Right ventricle myocardium superior (tissue), 1 donor: Measurements from ENCODE around the gene PDCD4. TPM values are rescaled to one million over a fixed set of nuclear protein-coding genes. Genes with fewer than 3 reads are reported as not detected.

Source experiments
- ATAC-seq: fragments of 200-7000 bp; cut with Tn5 transposase; one replicate; pipeline ENCODE4 v1.9.1; 2020; ENCODE audit warnings: mild to moderate bottlenecking; ENCODE audit not compliant: poor library complexity
- DNase-seq: peaks from one replicate; pipeline ENCODE4 v3.0.0-alpha.2; 2020
- intact Hi-C: fragments of 100-400 bp; cut with DNase I; formaldehyde crosslinking; loops from one replicate; pipeline ENCODE4 v1.11.2; 2022
- total RNA-seq: library from RNA; stranded (reverse); fragmentation: NEBNext Ultra II Directional; extraction: Animal tissue kit (Norgen Biotek cat#: 25700); gene quantifications from one replicate; pipeline ENCODE4 v1.2.1, GENCODE V29; 2021
- donor health status: DM: no; HTN: yes; CAD: no; lungs with severe emphysema.

PDCD4 gene
- total RNA-seq, 1 donor from 2014 or later, result 90.0 TPM

GRCh38 chr10:110870823-110871297, 868 bp upstream of the PDCD4 start:
- DNase-seq, result peak; percentile 46
- intact Hi-C loops, result no loop called here
- ATAC-seq, result no peak

- DNase-seq (peak; percentile 83), ATAC-seq (peak; percentile 74)
- intact Hi-C loops, result no loop called here
Measured at GRCh38 chr10:110872145-110872983, 636 bp downstream of the PDCD4 start.

- ATAC-seq (no peak), DNase-seq (no peak)
- intact Hi-C loops, result no loop called here
Measured at GRCh38 chr10:110872984-110873923, 1.5 kb downstream of the PDCD4 start.

- DNase-seq (no peak), ATAC-seq (no peak)
- intact Hi-C loops, result no loop called here
Measured at GRCh38 chr10:110873951-110874350, 2.2 kb downstream of the PDCD4 start.

GRCh38 chr10:110876000-110876399, 4.3 kb downstream of the PDCD4 start:
- no peak for DNase-seq
- intact Hi-C loops, result no loop called here
- ATAC-seq, result no peak

GRCh38 chr10:110876788-110877187, 5.1 kb downstream of the PDCD4 start:
- ATAC-seq, result no peak

GRCh38 chr10:110880012-110880411, 8.3 kb downstream of the PDCD4 start:
- intact Hi-C loops, result loop anchor here (5.0 kb wide), 1 partner anchor 138 kb away; no protein-coding TSS in a partner anchor
- ATAC-seq (peak; percentile 82), DNase-seq (no peak)

More at GRCh38 chr10:110876788-110877187, 5.1 kb downstream of the PDCD4 start:
- intact Hi-C loops, result no loop called here
- DNase-seq, result no peak

GRCh38 chr10:110881247-110881646, 9.5 kb downstream of the PDCD4 start:
- DNase-seq, result no peak
- ATAC-seq, result peak; percentile 80
- intact Hi-C loops, result loop anchor here (5.0 kb wide), 1 partner anchor 139 kb away; no protein-coding TSS in a partner anchor

- intact Hi-C loops, result loop anchor here (5.0 kb wide), 1 partner anchor 140 kb away; no protein-coding TSS in a partner anchor
- no peak for DNase-seq
- no peak for ATAC-seq
Measured at GRCh38 chr10:110881905-110882304, 10.2 kb downstream of the PDCD4 start.

GRCh38 chr10:110883924-110884323, 12.2 kb downstream of the PDCD4 start:
- intact Hi-C loops, result loop anchor here (5.0 kb wide), 1 partner anchor 142 kb away; no protein-coding TSS in a partner anchor
- ATAC-seq, result no peak

GRCh38 chr10:110885932-110886674, 14.4 kb downstream of the PDCD4 start:
- no peak for DNase-seq
- intact Hi-C loops, result loop anchor here (5.0 kb wide), 1 partner anchor 69 kb away; no protein-coding TSS in a partner anchor
- no peak for ATAC-seq

More at GRCh38 chr10:110883924-110884323, 12.2 kb downstream of the PDCD4 start:
- no peak for DNase-seq

- intact Hi-C loops, result loop anchor here (5.0 kb wide), 1 partner anchor 70 kb away; no protein-coding TSS in a partner anchor
- no peak for ATAC-seq
- no peak for DNase-seq
Measured at GRCh38 chr10:110887560-110887959, 15.8 kb downstream of the PDCD4 start.

- DNase-seq, result no peak
- peak; percentile 30 for ATAC-seq
- intact Hi-C loops, result loop anchor here (5.0 to 10.0 kb wide), 2 partner anchors 145 to 298 kb away; no protein-coding TSS in a partner anchor
Measured at GRCh38 chr10:110892602-110893288, 21.0 kb downstream of the PDCD4 start.

- no peak for DNase-seq
- intact Hi-C loops, result loop anchor here (5.0 to 10.0 kb wide), 2 partner anchors 146 to 299 kb away; no protein-coding TSS in a partner anchor
- ATAC-seq, result peak; percentile 85
Measured at GRCh38 chr10:110893559-110894179, 21.9 kb downstream of the PDCD4 start.

- ATAC-seq (no peak), DNase-seq (no peak)
- intact Hi-C loops, result loop anchor here (10.0 kb wide), 1 partner anchor 302 kb away; no protein-coding TSS in a partner anchor
Measured at GRCh38 chr10:110897184-110897583, 25.5 kb downstream of the PDCD4 start.

GRCh38 chr10:110898391-110898790, 26.7 kb downstream of the PDCD4 start:
- no peak for DNase-seq
- intact Hi-C loops, result loop anchor here (10.0 kb wide), 1 partner anchor 304 kb away; no protein-coding TSS in a partner anchor
- ATAC-seq, result no peak

GRCh38 chr10:110900983-110901382, 29.3 kb downstream of the PDCD4 start:
- no peak for ATAC-seq

More at GRCh38 chr10:110900983-110901382, 29.3 kb downstream of the PDCD4 start:
- intact Hi-C loops, result no loop called here
- DNase-seq, result no peak
